ENCODE results near the gene PHAX.

DNA sequence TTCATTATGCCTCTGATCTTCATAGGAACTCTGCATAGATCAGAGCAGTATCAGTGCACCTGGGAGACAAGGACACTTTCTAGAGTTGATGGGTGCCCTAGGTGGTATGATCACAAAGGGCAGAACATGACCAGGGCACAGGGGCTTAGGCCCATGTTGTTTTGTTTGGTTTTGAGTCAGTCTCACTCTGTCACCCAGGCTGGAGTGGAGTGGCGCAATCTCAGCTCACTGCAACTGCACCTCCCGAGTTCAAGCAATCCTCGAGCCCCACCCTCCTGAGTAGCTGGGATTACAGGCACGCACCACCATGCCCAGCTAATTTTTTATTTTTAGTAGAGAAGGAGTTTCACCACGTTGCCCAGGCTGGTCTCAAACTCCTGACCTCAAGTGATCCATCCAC lies 23.3 kb upstream of the PHAX start:
- TF ChIP-seq CREB1 (IDR thresholded peaks at IDR 0.05; ENCODE audit: low read depth) (no peak), USF1 (IDR thresholded peaks at IDR 0.05) (no peak), EP300 (IDR thresholded peaks at IDR 0.05; ENCODE audit: borderline replicate concordance) (no peak)

Data from Ishikawa (cell line).